GM21526 (cell line): ENCODE results near the gene DUSP10.

Experiments used
- ATAC-seq: cut with Tn5 transposase; IDR thresholded peaks from one replicate; pipeline ENCODE4 v1.9.1; 2021; ENCODE audit warnings: moderate library complexity; ENCODE audit not compliant: unreplicated experiment, low FRiP score

DUSP10 gene

DNA sequence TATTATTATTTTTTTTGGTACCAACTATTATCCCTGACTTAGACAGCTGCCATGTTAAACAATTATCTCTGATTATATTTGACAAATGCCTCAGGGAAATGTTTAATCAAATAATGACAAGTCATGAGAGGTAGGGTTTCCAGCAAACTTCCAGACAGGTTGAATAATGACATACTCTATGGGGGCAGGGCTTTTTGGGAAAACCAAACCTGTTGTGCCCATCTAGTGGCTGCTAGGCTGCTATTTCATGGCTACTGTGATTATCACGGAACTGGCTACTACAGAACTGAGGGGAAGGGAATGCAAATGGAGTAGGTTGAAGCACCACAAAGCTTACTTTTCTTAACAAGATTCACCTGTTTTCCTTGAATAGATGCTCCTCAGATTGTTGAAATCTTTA lies 77.6 kb downstream of the DUSP10 start:
- ATAC-seq, result no peak

DNA sequence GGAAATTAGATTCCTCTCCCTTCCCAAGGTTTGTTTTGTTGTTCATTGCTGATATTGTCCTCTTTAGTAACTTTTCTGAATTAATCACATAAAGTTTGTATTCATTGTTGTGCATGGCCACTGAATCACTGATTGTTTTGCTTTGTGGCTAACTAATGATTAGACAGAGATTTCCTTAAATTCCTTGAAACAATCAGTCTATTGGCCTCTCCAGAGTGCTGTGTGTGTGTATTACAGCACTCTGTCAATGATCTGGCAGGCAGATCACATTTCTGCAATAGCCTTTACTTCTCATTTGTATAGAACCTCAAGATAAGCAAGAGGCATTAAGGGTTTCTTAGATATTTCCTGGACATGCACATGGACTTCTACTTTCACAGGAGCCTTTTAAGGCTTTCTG lies 78.6 kb downstream of the DUSP10 start:
- ATAC-seq, result no peak

DNA sequence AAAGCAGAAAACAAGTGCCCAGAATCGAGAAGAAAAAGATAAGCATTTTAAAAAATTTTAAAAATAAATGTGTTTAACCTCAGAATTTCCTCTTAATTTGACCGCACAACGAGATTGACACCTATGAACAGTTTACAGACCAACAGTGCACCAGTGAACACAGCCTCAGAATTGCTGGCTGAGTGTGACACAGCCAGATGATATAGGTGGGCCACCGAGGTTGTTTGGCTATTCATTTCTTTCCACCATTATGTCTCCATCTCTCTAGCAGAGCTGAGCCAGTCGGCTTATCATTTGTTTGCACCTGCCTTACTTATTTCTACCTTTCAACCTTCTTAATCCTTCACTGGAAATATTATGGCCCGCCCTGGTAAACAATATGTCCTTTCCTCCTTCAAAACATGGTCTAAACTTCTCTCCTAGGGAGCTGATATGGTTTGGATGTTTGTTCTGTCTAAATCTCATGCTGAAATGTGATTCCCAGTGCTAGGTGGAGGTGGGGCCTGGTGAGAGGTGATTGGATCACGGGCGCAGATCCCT lies 86.1 kb downstream of the DUSP10 start:
- no peak for ATAC-seq
